ENCODE data around the gene ETNK2. TPM values are rescaled to one million over a fixed set of nuclear protein-coding genes. Genes with fewer than 3 reads are reported as not detected.
A peak's percentile ranks its signal among the peaks of the same experiment; 100 is the strongest.

ETNK2 gene
- total and polyA plus RNA-seq, 2 of the 4 experiments (the other 2 are of a cell fraction), result 18.9 to 26.0 TPM

- Histone ChIP-seq H4K91ac (ENCODE audit: insufficient read depth, low read depth, low read length) (no peak overlapping the region), H2AFZ (replicated peaks; ENCODE audit: low read length, poor library complexity) (no peak overlapping the region), H3K18ac (ENCODE audit: low read depth, low read length) (no peak overlapping the region), H3K9me3 (ENCODE audit: control insufficient read depth, insufficient read depth, low read length) (no peaks in the 10 kb centered on the region), H2AK9ac (replicated peaks; ENCODE audit: low read depth, low read length, poor library complexity) (peak overlapping the region; percentile 81), H3K4me2 (ENCODE audit: low read depth, low read length) (no peak overlapping the region), H3K14ac (replicated peaks; ENCODE audit: low read depth, low read length) (no peak overlapping the region), H2AK5ac (ENCODE audit: low read depth, low read length) (no peak overlapping the region), H2BK5ac (ENCODE audit: low read depth, low read length, poor library complexity, severe bottlenecking) (no peak overlapping the region), H3K4me1 (ENCODE audit: control insufficient read depth, insufficient read depth, low read length) (peaks cover 8% of the 10 kb centered on the region; the same call in 1 of the 2 replicates), H2BK15ac (ENCODE audit: low read depth, low read length) (no peak overlapping the region), H3K56ac (ENCODE audit: extremely low read depth, insufficient read depth, low read length) (no peak overlapping the region), H4K8ac (ENCODE audit: low read depth in 2 of 2, low read length in 2 of 2) (no peak overlapping the region), H3K4me3 (ENCODE audit: insufficient read depth, low read depth, low read length) (no peak overlapping the region), H2BK120ac (ENCODE audit: low read depth, low read length) (no peak overlapping the region), H3K27me3 (ENCODE audit: control insufficient read depth, insufficient read depth, low read length) (no peaks in the 10 kb centered on the region), H3K23ac (ENCODE audit: low read depth, low read length) (no peak overlapping the region), H4K20me1 (ENCODE audit: insufficient read depth, low read length) (no peaks in the 10 kb centered on the region; the same call in 1 of the 2 replicates), H3K4ac (ENCODE audit: low read depth, low read length) (no peak overlapping the region), H3K27ac (ENCODE audit: insufficient read depth, low read length) (no peak overlapping the region), H3K36me3 (ENCODE audit: control insufficient read depth, insufficient read depth, low read length) (peaks cover 2% of the 10 kb centered on the region; the same call in 1 of the 2 replicates), H2BK20ac (ENCODE audit: low read depth, low read length) (no peak overlapping the region), H3K79me1 (ENCODE audit: low read depth in 1 of 2, low read length in 2 of 2) (no peaks in the 10 kb centered on the region), H3K9ac (ENCODE audit: low read depth, low read length) (no peak overlapping the region), H3K9me1 (ENCODE audit: insufficient read depth, low read length) (peaks cover 8% of the 10 kb centered on the region), H4K5ac (ENCODE audit: low read depth, low read length) (no peak overlapping the region)
- ATAC-seq (ENCODE audit: low read depth) (peak; percentile 32), DNase-seq (peak; percentile 38)
- dilution Hi-C loops (cut with HindIII; ENCODE audit: low sequenced_read_pairs, unreplicated experiment) (no loop called here), in situ Hi-C loops (cut with MboI; ENCODE audit: low sequenced_read_pairs) (no loop called here), intact Hi-C loops (cut with micrococcal nuclease) (no loop called here)
- no TSS peak for BruUV-seq (replicated peaks)
- TF ChIP-seq FOS (IDR thresholded peaks at IDR 0.05; ENCODE audit: low read depth, low read length), result no peak
- no peak for TF ChIP-seq CEBPB (IDR thresholded peaks at IDR 0.05; ENCODE audit: low read depth, low read length)
- no peak for TF ChIP-seq SMC3 (IDR thresholded peaks at IDR 0.05; ENCODE audit: low read depth, low read length)
- no peak for TF ChIP-seq CHD1 (IDR thresholded peaks at IDR 0.05; ENCODE audit: low read depth, low read length)
- no peak for TF ChIP-seq MXI1 (IDR thresholded peaks at IDR 0.05; ENCODE audit: borderline replicate concordance, low read depth, low read length)
- TF ChIP-seq BHLHE40 (IDR thresholded peaks at IDR 0.05; ENCODE audit: low read depth, low read length), result no peak
- TF ChIP-seq, protein P1, sequence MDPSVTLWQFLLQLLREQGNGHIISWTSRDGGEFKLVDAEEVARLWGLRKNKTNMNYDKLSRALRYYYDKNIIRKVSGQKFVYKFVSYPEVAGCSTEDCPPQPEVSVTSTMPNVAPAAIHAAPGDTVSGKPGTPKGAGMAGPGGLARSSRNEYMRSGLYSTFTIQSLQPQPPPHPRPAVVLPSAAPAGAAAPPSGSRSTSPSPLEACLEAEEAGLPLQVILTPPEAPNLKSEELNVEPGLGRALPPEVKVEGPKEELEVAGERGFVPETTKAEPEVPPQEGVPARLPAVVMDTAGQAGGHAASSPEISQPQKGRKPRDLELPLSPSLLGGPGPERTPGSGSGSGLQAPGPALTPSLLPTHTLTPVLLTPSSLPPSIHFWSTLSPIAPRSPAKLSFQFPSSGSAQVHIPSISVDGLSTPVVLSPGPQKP (IDR thresholded peaks at IDR 0.05; ENCODE audit: borderline replicate concordance, low read depth, low read length), result no peak
- no CpG with 5 or more reads among the region's 1 CpG for WGBS, 2 experiments (ENCODE audit: extremely low coverage in 2 of 2, insufficient read length in 1 of 2)
- CTCF ChIA-PET, result interaction anchor here (0.6 kb wide), 1 partner anchor 243 kb away, joined by 3 read pairs; no protein-coding TSS in a partner anchor
- POLR2A ChIA-PET (ENCODE audit: unreplicated experiment), result no interaction called here
Measured at GRCh38 chr1:204113896-204114295, 37.9 kb downstream of the ETNK2 start.
